Left ventricle myocardium superior (tissue), 1 donor: Measurements from ENCODE around the gene KCTD16. TPM values are rescaled to one million over a fixed set of nuclear protein-coding genes. Genes with fewer than 3 reads are reported as not detected.

Experiments used
- ATAC-seq: fragments of 200-7000 bp; cut with Tn5 transposase; one replicate; pipeline ENCODE4 v1.9.1; 2020; ENCODE audit warnings: mild to moderate bottlenecking, moderate library complexity
- DNase-seq: peaks from one replicate; pipeline ENCODE4 v3.0.0-alpha.2; 2020
- intact Hi-C: fragments of 100-400 bp; cut with micrococcal nuclease; formaldehyde crosslinking; loops from one replicate; pipeline ENCODE4 v1.11.0; 2022
- total RNA-seq: library from RNA; stranded (reverse); fragmentation: NEBNext Ultra II Directional; extraction: Animal tissue kit (Norgen Biotek cat#: 25700); gene quantifications from one replicate; pipeline ENCODE4 v1.2.1, GENCODE V29; 2021
- donor health status: DM: no; HTN: yes; CAD: no; lungs with severe emphysema.

The KCTD16 gene
- total RNA-seq, 1 donor from 2014 or later, result not detected

DNA sequence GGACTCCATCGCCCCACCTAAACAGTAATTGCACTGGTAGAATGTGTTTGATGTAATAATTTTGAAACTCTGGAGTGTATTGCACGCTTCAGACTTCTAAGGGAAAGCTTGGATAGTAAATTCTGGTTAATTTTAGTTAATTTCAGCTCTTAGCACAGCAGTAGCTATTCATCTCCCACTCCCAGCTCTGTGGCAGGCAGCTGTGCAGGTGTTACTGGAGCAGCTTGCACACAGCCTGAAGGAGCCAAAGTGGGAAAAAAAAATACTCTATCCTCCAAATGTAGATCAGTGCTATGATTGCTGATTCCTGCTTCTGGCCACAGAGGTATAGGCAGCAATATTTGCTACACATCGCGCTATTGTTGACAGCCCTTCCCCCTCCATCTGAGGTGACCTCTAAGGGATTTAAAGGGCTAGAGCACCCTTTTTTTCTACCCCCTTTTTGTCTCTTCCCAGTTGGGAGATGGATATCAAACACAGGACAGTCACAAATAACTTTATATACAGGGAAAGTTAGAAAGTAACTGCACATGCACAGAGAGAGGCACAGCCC lies 97.4 kb downstream of the KCTD16 start:
- intact Hi-C loops, result no loop called here
- ATAC-seq (no peak), DNase-seq (no peak)

- DNase-seq (no peak), ATAC-seq (no peak)
- intact Hi-C loops, result no loop called here
Observed at GRCh38 chr5:144273232-144274027, 102.8 kb downstream of the KCTD16 start.

- no peak for DNase-seq
- ATAC-seq, result no peak
- intact Hi-C loops, result no loop called here
Observed at GRCh38 chr5:144275329-144275728, 104.7 kb downstream of the KCTD16 start.

DNA sequence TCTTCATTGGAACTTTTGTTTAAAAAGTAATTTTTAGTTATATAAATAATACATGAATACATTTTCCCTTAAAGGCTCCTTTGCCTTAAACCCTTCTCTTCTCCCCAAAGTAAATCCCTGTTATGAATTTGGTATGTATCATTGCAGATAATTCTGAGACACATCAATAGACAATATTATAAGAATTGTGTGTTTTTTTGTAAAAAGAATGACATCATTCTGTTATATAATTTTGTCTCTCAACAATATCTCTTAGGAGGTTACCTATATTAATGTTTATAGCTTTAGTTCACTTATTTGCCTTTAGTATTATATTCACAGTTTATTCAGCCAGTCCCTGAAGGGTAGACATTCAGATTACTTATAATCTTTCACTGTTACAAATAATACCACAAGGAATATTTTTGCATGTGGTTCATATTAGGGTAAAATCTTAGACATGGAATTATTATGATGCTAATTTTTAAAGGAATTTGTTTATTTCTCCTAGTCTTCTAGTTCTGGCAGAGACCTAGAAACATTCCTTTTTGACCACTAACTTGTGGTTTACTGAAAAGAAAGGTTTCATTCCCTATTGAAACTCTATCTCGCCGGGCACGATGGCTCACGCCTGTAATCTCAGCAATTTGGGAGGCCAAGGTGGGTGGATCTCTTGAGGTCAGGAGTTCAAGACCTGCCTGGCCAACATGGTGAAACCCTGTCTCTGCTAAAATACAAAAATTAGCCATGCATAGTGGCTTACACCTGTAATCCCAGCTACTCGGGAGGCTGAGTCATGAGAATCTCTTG lies 105.6 kb downstream of the KCTD16 start:
- ATAC-seq (no peak), DNase-seq (no peak)
- intact Hi-C loops, result no loop called here

DNA sequence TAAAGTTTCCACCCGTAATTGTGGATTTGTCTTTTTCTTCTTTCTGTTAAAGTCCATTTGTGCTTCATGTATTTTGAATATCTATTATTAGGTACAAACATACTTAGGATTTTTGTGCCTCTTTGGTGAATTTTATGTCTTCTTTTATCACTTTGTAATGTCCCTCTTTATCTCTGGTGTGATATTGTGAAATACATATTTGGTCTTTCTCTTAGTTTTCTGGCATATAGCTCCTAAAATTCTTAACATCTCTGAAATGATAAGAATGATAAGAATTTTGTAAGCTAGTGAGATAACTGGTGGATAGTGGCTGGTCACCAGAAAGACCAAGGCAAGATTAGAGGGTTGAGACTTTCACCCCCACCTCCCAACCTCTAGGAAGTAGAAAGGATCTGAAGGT lies 111.1 kb downstream of the KCTD16 start:
- intact Hi-C loops, result no loop called here
- DNase-seq (no peak), ATAC-seq (no peak)

DNA sequence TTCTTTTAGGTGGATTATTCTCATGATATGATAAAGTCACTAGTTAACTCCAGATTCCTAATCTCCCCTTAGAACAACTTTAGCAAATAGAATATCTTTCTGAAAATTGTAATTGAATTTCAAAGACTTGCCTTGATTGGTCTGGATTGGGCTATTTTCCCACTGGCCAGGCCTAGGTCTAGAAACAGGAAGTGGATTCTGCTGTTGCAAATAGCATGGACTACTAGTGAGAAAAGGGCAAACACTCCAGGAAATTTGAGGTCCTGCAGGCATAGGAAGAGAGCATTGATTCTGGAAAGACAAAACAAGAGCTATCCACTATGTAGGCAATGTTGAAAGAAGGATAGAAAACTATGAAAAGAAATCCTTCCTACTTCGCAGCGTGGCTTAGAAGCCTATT lies 113.4 kb downstream of the KCTD16 start:
- intact Hi-C loops, result no loop called here
- DNase-seq (no peak), ATAC-seq (no peak)

DNA sequence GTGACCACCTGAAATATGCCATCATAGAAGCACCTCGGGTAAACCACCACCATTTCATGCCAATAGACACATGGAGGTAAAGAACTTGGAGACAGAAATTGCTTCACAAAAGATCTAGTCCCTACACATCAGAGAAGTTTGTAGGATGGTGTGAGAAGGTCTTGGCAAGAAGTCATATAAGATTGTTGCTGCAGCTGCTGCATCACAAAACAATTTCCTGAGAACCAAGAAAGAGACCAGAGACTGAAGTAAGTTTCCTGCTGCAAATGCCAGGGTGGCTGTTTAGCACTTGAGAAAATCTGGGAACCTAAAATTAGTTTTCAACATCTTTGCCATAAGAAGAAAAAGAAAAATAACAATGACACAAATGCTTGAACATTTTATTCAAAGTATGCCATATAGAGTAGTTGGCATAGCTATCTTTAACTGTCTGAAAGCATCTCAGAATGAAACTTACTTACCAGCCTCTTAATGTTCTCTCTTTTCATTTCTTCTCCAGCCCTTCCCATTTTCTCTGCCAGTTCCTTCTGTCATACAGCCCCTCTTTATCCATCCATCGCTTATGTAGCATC lies 114.3 kb downstream of the KCTD16 start:
- intact Hi-C loops, result no loop called here
- DNase-seq (no peak), ATAC-seq (no peak)

- intact Hi-C loops, result no loop called here
- ATAC-seq, result no peak
Observed at GRCh38 chr5:144289277-144289676, 118.6 kb downstream of the KCTD16 start.

DNA sequence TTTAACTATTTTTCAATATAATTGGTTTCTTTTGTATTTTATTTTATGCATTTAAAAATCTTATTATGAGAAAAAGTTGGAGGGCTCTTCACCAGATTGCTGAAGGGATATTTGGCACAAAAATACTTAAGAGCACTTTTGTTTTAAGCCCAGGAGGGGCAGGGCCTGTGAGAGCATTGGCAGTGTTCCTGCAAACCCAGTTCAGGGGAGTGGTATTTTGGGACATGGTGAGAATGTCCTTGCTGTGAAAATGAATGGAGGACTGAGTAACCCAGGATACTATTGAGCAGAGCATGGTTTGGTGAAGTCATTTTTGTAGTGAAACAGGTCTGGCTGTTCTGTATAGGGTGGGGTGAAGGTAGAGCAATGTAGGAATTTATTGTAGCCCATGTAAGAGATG lies 121.4 kb downstream of the KCTD16 start:
- DNase-seq, result no peak
- intact Hi-C loops, result no loop called here
- ATAC-seq, result no peak

More at GRCh38 chr5:144289277-144289676, 118.6 kb downstream of the KCTD16 start:
- no peak for DNase-seq

- DNase-seq, result no peak
- ATAC-seq, result no peak
- intact Hi-C loops, result no loop called here
Observed at GRCh38 chr5:144295284-144295683, 124.6 kb downstream of the KCTD16 start.

DNA sequence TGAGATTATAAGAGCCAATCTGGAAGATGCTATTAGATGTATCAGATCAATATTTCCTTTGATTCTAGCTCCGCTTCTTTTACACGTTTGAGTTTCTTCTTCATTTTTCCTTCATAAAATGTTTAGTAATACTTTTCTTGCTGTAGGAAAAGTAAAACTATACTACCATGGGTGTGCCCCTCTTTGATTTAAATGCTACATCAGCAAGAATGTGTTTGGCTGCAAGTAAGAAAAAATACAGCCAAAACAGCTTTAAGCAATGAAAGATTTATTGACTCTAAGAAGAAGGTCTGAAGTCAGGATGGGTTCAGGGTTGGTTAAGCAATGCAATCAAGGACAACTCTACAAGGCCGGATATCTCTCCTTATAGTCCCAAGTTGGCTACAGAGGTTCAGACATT lies 126.4 kb downstream of the KCTD16 start:
- no peak for DNase-seq
- ATAC-seq, result no peak
- intact Hi-C loops, result no loop called here

GRCh38 chr5:144298658-144299057 lies 128.0 kb downstream of the KCTD16 start:
- ATAC-seq (no peak), DNase-seq (no peak)
- intact Hi-C loops, result no loop called here

DNA sequence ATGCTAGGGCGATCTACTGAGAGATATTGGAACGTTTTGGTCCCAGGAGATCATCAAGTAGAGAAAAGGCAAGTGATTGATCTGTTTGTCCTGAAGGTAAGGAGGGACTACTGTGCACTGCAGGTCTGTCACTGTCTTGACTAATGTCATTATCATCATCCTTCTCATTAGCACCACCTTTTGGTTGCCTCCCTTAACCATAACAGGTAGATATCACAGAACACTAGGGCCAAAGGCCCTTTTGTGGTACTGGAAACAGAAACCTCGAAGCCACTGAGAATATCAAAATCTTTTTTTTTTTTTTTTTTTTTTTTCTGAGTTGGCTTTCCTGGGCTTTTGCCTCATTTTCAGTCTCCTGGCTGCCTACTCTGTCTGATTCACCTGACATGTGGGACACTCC lies 134.0 kb downstream of the KCTD16 start:
- intact Hi-C loops, result no loop called here
- ATAC-seq (no peak), DNase-seq (no peak)

DNA sequence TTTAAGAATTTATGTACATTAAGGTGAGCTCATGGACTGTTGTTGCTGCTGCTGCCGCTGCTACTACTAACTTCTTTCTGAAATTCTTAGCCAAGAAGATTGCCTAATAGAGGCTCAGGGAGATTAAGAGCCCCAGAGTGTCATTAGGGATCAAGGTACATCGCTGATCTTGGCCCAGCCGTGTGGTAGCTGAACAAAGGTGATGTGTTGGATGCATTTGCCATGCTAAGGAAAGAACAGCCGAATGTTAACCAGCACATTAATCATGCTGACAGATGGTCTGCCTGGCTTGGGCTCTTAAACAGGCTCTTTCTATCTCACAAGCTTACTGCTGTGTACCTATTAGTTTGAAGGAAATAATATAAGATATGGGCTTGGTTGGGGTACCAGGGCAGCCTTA lies 137.1 kb downstream of the KCTD16 start:
- DNase-seq (no peak), ATAC-seq (no peak)
- intact Hi-C loops, result no loop called here

- intact Hi-C loops, result no loop called here
- no peak for DNase-seq
- ATAC-seq, result no peak
Observed at GRCh38 chr5:144308174-144308573, 137.5 kb downstream of the KCTD16 start.

DNA sequence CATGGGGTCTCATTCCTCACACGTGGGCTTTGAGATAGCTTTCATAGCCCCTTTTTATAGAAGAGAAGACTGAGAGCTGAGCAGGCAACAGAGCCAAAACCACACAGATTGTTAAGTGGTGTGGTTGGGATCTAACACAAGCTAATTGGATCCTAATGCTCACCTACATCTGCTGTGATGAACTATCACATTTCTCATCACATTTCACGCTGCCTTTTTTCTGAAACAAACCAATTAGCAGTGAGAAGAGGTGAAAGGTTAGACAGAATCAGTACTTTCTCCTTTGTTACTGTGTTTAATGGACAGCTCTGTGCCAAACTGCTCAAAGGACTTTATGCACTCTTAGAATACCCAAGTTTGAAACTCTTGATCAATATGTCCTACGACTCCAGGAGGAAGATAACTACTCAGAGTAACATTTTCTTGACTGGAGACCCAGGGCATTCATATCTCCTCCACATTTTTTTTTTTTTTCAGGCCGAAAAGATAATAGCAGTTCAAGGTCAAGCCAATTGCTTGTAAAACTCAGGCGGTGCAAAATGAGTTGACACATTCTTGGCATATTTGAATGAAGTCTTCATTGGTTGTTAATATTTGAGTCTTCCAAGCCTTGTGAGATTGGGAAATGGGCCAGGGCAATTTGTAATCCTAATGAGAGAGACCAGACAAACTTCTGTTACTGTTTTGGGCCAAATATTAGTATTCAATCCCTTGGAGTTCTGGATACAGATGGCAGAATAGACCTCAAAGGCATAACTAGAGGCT lies 138.4 kb downstream of the KCTD16 start:
- ATAC-seq (no peak), DNase-seq (no peak)
- intact Hi-C loops, result no loop called here

DNA sequence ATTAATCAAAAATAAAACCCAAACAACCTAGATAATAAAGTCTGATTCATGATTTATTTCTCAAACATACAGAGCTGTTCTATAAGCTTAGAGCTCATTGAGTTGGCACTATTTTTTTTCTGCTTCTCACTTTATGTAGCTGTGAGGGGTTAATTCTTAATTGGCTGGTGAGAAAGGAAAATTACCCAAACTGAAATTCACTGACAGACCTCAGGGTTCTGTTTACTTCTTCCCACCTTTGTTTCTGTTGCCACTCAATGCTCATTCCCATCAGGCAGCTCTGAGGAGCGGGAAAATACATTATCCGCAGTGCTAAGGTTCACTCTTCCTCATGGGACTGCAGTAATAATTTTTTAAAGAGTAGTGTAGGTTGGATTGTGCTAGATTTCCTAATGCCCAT lies 139.9 kb downstream of the KCTD16 start:
- DNase-seq, result no peak
- intact Hi-C loops, result no loop called here
- no peak for ATAC-seq

GRCh38 chr5:144313147-144313726 lies 142.6 kb downstream of the KCTD16 start:
- ATAC-seq (no peak), DNase-seq (no peak)
- intact Hi-C loops, result no loop called here

DNA sequence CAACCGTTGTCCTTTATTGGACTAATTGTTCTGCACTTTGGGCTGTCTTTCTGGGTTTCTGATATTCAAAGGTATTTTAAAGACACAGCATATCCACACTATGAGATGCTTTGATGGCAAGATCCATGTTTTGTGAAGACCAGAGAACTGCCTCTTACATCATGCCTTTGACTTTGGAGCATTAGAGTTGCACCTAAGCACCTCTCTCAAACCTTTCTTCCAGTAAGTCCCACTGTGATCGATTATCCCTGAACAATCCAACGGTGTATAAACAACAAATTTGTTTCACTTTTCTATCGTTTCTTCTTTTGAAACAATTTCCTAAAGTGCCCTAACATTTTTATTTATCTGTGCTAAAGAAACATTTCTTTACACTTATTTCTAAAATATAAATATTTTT lies 144.4 kb downstream of the KCTD16 start:
- intact Hi-C loops, result no loop called here
- ATAC-seq (no peak), DNase-seq (no peak)
